Progenitor cell of endocrine pancreas (in vitro differentiated cells): ENCODE data around the gene MAP3K8. TPM values are rescaled to one million over a fixed set of nuclear protein-coding genes. Genes with fewer than 3 reads are reported as not detected.

Experiments
- DNase-seq: peaks from one replicate; pipeline ENCODE4 v3.0.0; 2021; ENCODE audit warnings: low spot score; ENCODE audit not compliant: unreplicated experiment
- H3K27ac Mint-ChIP-seq: 2 replicates; pipeline ENCODE4 v1.8.0; 2021; ENCODE audit warnings: mild to moderate bottlenecking, moderate library complexity, mixed read lengths
- H3K27me3 Mint-ChIP-seq: 2 replicates; pipeline ENCODE4 v1.8.0; 2021; ENCODE audit warnings: mixed read lengths
- H3K36me3 Mint-ChIP-seq: 2 replicates; pipeline ENCODE4 v1.8.0; 2022; ENCODE audit warnings: mixed read lengths; ENCODE audit not compliant: insufficient read depth
- H3K4me1 Mint-ChIP-seq: 2 replicates; pipeline ENCODE4 v1.8.0; 2021; ENCODE audit warnings: low read depth, mixed read lengths
- H3K4me3 Mint-ChIP-seq: 2 replicates; pipeline ENCODE4 v1.8.0; 2021; ENCODE audit warnings: low read depth, mild to moderate bottlenecking, moderate library complexity, mixed read lengths
- H3K9me3 Mint-ChIP-seq: 2 replicates; pipeline ENCODE4 v1.8.0; 2021; ENCODE audit warnings: low read depth, mixed read lengths
- total RNA-seq: library from RNA; stranded (reverse); gene quantifications from 2 replicates; pipeline ENCODE4 v1.2.1, GENCODE V29; 2021
- TF ChIP-seq, protein P1 (sequence below): fragments of 200-600 bp; sonication (generic); IDR thresholded peaks from one replicate; pipeline ENCODE4 v1.5.0; 2021; ENCODE audit warnings: antibody characterized with exemption, mild to moderate bottlenecking; ENCODE audit not compliant: unreplicated experiment

MAP3K8 gene
- total RNA-seq, 1 donor from 2014 or later, result 16.8 TPM

DNA sequence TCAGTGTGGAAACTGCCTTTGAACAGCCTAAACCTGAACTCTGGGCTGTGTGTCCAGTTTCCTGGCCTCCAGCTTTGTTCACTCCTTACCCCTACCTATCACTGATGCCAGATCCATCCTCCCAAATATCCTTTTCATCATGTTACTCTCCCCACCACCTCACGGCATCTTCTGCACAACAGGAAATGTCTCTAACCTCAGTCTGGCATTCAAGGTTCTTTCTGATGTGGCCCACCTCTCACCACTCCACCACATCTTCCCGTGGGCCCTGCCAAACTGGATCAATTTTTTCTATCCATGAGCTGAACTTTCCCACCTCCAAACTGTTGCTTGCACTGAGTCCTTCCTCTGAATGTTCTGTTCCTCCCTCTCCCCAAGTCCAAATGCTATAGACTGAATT lies 35.8 kb upstream of the MAP3K8 start:
- Mint-ChIP-seq H3K4me3 (no peak overlapping the region), H3K9me3 (no peaks in the 10 kb centered on the region), H3K36me3 (no peaks in the 10 kb centered on the region), H3K4me1 (no peaks in the 10 kb centered on the region), H3K27ac (no peak overlapping the region), H3K27me3 (peaks cover 10% of the 10 kb centered on the region)
- DNase-seq, result no peak
- TF ChIP-seq, protein P1, sequence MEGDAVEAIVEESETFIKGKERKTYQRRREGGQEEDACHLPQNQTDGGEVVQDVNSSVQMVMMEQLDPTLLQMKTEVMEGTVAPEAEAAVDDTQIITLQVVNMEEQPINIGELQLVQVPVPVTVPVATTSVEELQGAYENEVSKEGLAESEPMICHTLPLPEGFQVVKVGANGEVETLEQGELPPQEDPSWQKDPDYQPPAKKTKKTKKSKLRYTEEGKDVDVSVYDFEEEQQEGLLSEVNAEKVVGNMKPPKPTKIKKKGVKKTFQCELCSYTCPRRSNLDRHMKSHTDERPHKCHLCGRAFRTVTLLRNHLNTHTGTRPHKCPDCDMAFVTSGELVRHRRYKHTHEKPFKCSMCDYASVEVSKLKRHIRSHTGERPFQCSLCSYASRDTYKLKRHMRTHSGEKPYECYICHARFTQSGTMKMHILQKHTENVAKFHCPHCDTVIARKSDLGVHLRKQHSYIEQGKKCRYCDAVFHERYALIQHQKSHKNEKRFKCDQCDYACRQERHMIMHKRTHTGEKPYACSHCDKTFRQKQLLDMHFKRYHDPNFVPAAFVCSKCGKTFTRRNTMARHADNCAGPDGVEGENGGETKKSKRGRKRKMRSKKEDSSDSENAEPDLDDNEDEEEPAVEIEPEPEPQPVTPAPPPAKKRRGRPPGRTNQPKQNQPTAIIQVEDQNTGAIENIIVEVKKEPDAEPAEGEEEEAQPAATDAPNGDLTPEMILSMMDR, result no peak

GRCh38 chr10:30398788-30399187 lies 35.2 kb upstream of the MAP3K8 start:
- DNase-seq, result no peak
- H3K4me1 Mint-ChIP-seq, result no peaks in the 10 kb centered on the region
- no peak overlapping the region for H3K27ac Mint-ChIP-seq
- H3K27me3 Mint-ChIP-seq, result peaks cover 7% of the 10 kb centered on the region
- TF ChIP-seq, protein P1, result no peak
- H3K4me3 Mint-ChIP-seq, result no peak overlapping the region
- H3K36me3 Mint-ChIP-seq, result no peaks in the 10 kb centered on the region
- no peaks in the 10 kb centered on the region for H3K9me3 Mint-ChIP-seq

- TF ChIP-seq, protein P1, result no peak
- DNase-seq, result no peak
- Mint-ChIP-seq H3K27ac (no peak overlapping the region), H3K36me3 (no peaks in the 10 kb centered on the region), H3K4me3 (no peak overlapping the region), H3K4me1 (no peaks in the 10 kb centered on the region), H3K9me3 (peaks cover 7% of the 10 kb centered on the region), H3K27me3 (peaks cover under 1% of the 10 kb centered on the region)
Observed at GRCh38 chr10:30403494-30403893, 30.5 kb upstream of the MAP3K8 start.

DNA sequence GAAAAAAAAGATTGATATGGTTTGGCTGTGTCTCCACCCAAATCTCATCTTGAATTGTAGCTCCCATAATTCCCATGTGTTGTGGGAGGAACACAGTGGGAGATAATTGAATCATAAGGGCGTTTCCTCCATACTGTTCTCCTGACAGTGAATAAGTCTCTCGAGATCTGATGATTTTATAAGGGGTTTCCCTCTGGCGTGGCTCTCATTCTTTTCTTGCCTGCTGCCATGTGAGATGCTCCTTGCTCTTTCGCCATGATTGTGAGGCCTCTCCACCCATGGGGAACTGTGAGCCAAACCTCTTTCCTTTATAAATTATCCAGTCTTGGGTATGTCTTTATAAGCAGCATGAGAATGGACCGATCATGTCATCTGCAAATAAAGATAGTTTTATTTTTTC lies 29.4 kb upstream of the MAP3K8 start:
- no peaks in the 10 kb centered on the region for H3K27me3 Mint-ChIP-seq
- TF ChIP-seq, protein P1, result no peak
- H3K9me3 Mint-ChIP-seq, result peaks cover 7% of the 10 kb centered on the region
- no peaks in the 10 kb centered on the region for H3K4me1 Mint-ChIP-seq
- no peak overlapping the region for H3K4me3 Mint-ChIP-seq
- no peak for DNase-seq
- H3K36me3 Mint-ChIP-seq, result no peaks in the 10 kb centered on the region
- H3K27ac Mint-ChIP-seq, result no peak overlapping the region

DNA sequence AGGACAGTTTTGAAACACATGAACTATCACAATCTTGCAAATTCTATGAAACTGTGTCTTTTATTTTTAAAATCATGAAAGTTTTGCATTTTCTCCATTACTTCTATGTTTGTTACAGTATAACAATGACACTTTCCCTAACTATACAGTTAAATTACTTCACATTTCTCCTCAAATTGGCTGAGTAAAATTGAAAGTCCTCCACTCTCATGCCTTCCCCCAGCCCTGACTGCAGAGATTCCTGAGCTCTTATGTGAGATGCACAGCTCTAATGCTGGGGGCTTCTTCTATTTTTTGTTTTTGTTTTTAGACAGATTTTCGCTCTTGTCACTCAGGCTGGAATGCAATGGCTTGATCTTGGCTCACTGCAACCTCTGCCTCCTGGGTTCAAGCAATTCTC lies 22.7 kb upstream of the MAP3K8 start:
- no peak overlapping the region for H3K4me3 Mint-ChIP-seq
- H3K36me3 Mint-ChIP-seq, result no peaks in the 10 kb centered on the region
- no peaks in the 10 kb centered on the region for H3K4me1 Mint-ChIP-seq
- H3K9me3 Mint-ChIP-seq, result no peaks in the 10 kb centered on the region
- no peaks in the 10 kb centered on the region for H3K27me3 Mint-ChIP-seq
- DNase-seq, result no peak
- no peak overlapping the region for H3K27ac Mint-ChIP-seq
- TF ChIP-seq, protein P1, result no peak
